K562 (cell line): ENCODE results near the gene SERPING1. TPM values are rescaled to one million over a fixed set of nuclear protein-coding genes. Genes with fewer than 3 reads are reported as not detected.

ENCODE experiments used
- ATAC-seq: fragments of 200-7000 bp; cut with Tn5 transposase; 3 replicates; pipeline ENCODE4 v1.9.1; 2020; ENCODE audit warnings: moderate library complexity
- BruUV-seq: library from RNA; stranded (reverse); fragments of 400-500 nt; replicated peaks from 2 replicates; lab custom pipeline; 2021; lab: Mats Ljungman, UMichigan
- CTCF ChIA-PET: fragments of 300-600 bp; formaldehyde crosslinking; extraction: SDS; loops from one replicate; lab custom pipeline; 2021; ENCODE audit warnings: low intra/inter-chr PET ratio; lab: Yijun Ruan, JAX
- POLR2A ChIA-PET: fragments of 300-600, 350-650 bp; sonication (Branson Sonifier 250); formaldehyde crosslinking; extraction: SDS; loops from one replicate; lab custom pipeline; 2021; ENCODE audit warnings: antibody characterized with exemption, inconsistent platforms; lab: Yijun Ruan, JAX
- DNase-seq, 4 experiments: peaks; one replicate each; pipeline versions ENCODE4 v3.0.0 to v3.0.0-alpha.2; 2011 to 2018; ENCODE audit warnings: low spot score in 3 of 4, mixed read lengths in 3 of 4; ENCODE audit errors: extremely low read depth in 1 of 4
- FAIRE-seq: peaks from 2 replicates; lab custom pipeline; 2011; peaks lifted over from hg19 to GRCh38; lab: Jason Lieb, UNC
- H2AFZ ChIP-seq: 2 replicates; pipeline ENCODE4 v1.6.0; 2011; ENCODE audit warnings: low read depth, low read length, control low read depth, inconsistent platforms
- H3K27ac ChIP-seq: fragments of 200-600 bp; 3 replicates; pipeline ENCODE4 v1.8.0; 2011; ENCODE audit warnings: low read depth, mild to moderate bottlenecking, control low read depth, inconsistent platforms, low read length, moderate library complexity, mixed read lengths; ENCODE audit errors: extremely low read depth
- H3K27me3 ChIP-seq, 2 experiments: fragments of 300-600 bp in 1 of 2; 2 replicates in 1 of 2; 3 replicates in 1 of 2; pipeline versions ENCODE4 v1.6.0 to v1.8.0; 2011; ENCODE audit warnings: inconsistent platforms in 2 of 2, low read length in 2 of 2, mild to moderate bottlenecking in 1 of 2, mixed read lengths in 1 of 2, moderate library complexity in 1 of 2; ENCODE audit not compliant: control insufficient read depth in 2 of 2, insufficient read depth in 2 of 2
- H3K36me3 ChIP-seq: fragments of 300-600 bp; 3 replicates; pipeline ENCODE4 v1.8.0; 2011; ENCODE audit warnings: mild to moderate bottlenecking, low read length, inconsistent platforms; ENCODE audit not compliant: control insufficient read depth, insufficient read depth
- H3K4me1 ChIP-seq, 2 experiments: fragments of 200-600 bp in 1 of 2; replicated peaks in 1 of 2; 2 replicates in 1 of 2; 3 replicates in 1 of 2; pipeline versions ENCODE4 v1.5.1 to v1.8.0; 2011; ENCODE audit warnings: inconsistent platforms in 2 of 2, low read length in 2 of 2, mild to moderate bottlenecking in 1 of 2, mixed read lengths in 1 of 2, moderate library complexity in 1 of 2; ENCODE audit not compliant: control insufficient read depth in 2 of 2, insufficient read depth in 2 of 2
- H3K4me2 ChIP-seq: 2 replicates; pipeline ENCODE4 v1.6.1; 2011; ENCODE audit warnings: low read length, control low read depth, inconsistent platforms, mixed read lengths; ENCODE audit not compliant: insufficient read depth
- H3K4me3 ChIP-seq: fragments of 200-600 bp; sonication (generic), shearing (Covaris generic); 2 replicates; pipeline ENCODE4 v1.5.1; 2016; ENCODE audit warnings: control low read depth, inconsistent platforms
- H3K79me2 ChIP-seq: fragments of 200-600 bp; 3 replicates; pipeline ENCODE4 v1.8.0; 2011; ENCODE audit warnings: low read length, inconsistent platforms; ENCODE audit not compliant: control insufficient read depth, insufficient read depth
- H3K9ac ChIP-seq, 2 experiments: 2 replicates each; pipeline versions ENCODE4 v1.6.0 to v1.6.1; 2011; ENCODE audit warnings: low read depth in 2 of 2, low read length in 2 of 2, control low read depth in 1 of 2, inconsistent platforms in 1 of 2, mild to moderate bottlenecking in 1 of 2, mixed read lengths in 1 of 2; ENCODE audit not compliant: insufficient read depth in 1 of 2
- H3K9me1 ChIP-seq: one replicate; pipeline ENCODE4 v1.6.0; 2011; ENCODE audit warnings: inconsistent platforms, mild to moderate bottlenecking, low read length, moderate library complexity; ENCODE audit not compliant: control insufficient read depth, insufficient read depth
- H3K9me3 ChIP-seq: replicated peaks from 2 replicates; pipeline ENCODE4 v1.5.1; 2011; ENCODE audit warnings: low read depth, low read length, inconsistent platforms; ENCODE audit not compliant: control insufficient read depth, insufficient read depth
- H4K20me1 ChIP-seq: replicated peaks from 2 replicates; pipeline ENCODE4 v1.6.1; 2011; ENCODE audit warnings: low read length, inconsistent platforms, mixed read lengths; ENCODE audit not compliant: control insufficient read depth, insufficient read depth
- AFF4 ChIP-seq: sonication (generic); formaldehyde crosslinking; IDR thresholded peaks from 2 replicates; pipeline ENCODE4 v1.8.0; 2023; ENCODE audit warnings: mild to moderate bottlenecking, missing genetic modification reagents
- FOSL1 ChIP-seq: fragments of 200-800 bp; sonication (Bioruptor generic); conservative IDR thresholded peaks from 2 replicates; pipeline ENCODE4 v1.6.1; 2016; ENCODE audit warnings: missing genetic modification characterization, missing compliant biosample characterization
- HCFC1 ChIP-seq: IDR thresholded peaks from 2 replicates; pipeline ENCODE4 v1.6.1; 2012; ENCODE audit warnings: low read depth, low read length, improper control_type of control experiment
- MCM5 ChIP-seq: fragments of 450-650 bp; IDR thresholded peaks from 2 replicates; pipeline ENCODE4 v1.6.1; 2016; ENCODE audit warnings: low read depth
- NCOA2 ChIP-seq, 2 experiments: fragments of 450-650 bp; IDR thresholded peaks; 2 replicates each; pipeline ENCODE4 v1.6.1; 2018; ENCODE audit warnings: mild to moderate bottlenecking in 2 of 2, moderate library complexity in 1 of 2; ENCODE audit not compliant: partially characterized antibody in 2 of 2
- PTBP1 ChIP-seq: fragments of 200-400 bp; formaldehyde crosslinking; IDR thresholded peaks from 2 replicates; pipeline ENCODE4 v1.6.1; 2017; ENCODE audit warnings: low read depth, low read length
- RNF219 ChIP-seq: fragments of 250-450 bp; sonication (Bioruptor Pico); IDR thresholded peaks from 2 replicates; pipeline ENCODE4 v1.5.0; 2022; ENCODE audit warnings: mild to moderate bottlenecking
- SAFB2 ChIP-seq: fragments of 200-400 bp; formaldehyde crosslinking; IDR thresholded peaks from 2 replicates; pipeline ENCODE4 v1.6.1; 2018; ENCODE audit warnings: borderline replicate concordance, low read length, low read depth, moderate library complexity; ENCODE audit not compliant: severe bottlenecking
- SAP30 ChIP-seq: fragments of 200-600 bp; sonication (generic); IDR thresholded peaks from 2 replicates; pipeline ENCODE4 v1.6.1; 2012; ENCODE audit warnings: borderline replicate concordance, low read depth, mild to moderate bottlenecking, moderate library complexity, low read length, control low read depth, inconsistent platforms; ENCODE audit not compliant: insufficient read depth, poor library complexity, severe bottlenecking
- ZFX ChIP-seq: sonication (generic); formaldehyde crosslinking; IDR thresholded peaks from 2 replicates; pipeline ENCODE4 v1.8.0; 2022; ENCODE audit warnings: mild to moderate bottlenecking, missing genetic modification reagents, moderate library complexity
- ZNF12 ChIP-seq: sonication (generic); formaldehyde crosslinking; IDR thresholded peaks from 2 replicates; pipeline ENCODE4 v1.4.0; 2020; ENCODE audit warnings: mild to moderate bottlenecking, missing genetic modification reagents
- ZNF778 ChIP-seq: fragments of 450-650 bp; formaldehyde crosslinking; IDR thresholded peaks from 2 replicates; pipeline ENCODE4 v1.4.0; 2020; ENCODE audit warnings: mild to moderate bottlenecking, moderate library complexity
- WGBS: fragments of 100-300 bp; shearing (Covaris generic); methylation state at CpG from one replicate; pipeline ENCODE4 v1.1.6; 2016; ENCODE audit warnings: low coverage, mixed read lengths; ENCODE audit not compliant: insufficient coverage; ENCODE audit errors: missing lambda C conversion rate; 5-methylcytosine and 5-hydroxymethylcytosine counted together
- in situ Hi-C: fragments of 300-500 bp; cut with MboI; formaldehyde crosslinking; loops from 4 replicates; pipeline ENCODE4 v1.15.0; 2018; ENCODE audit warnings: inconsistent platforms, mixed read lengths
- intact Hi-C: fragments of 100-400 bp; cut with micrococcal nuclease; formaldehyde crosslinking; loops from 2 replicates; pipeline ENCODE4 v1.14.2; 2022
- polyA plus RNA-seq, 8 experiments: library from polyadenylated mRNA; depleted of rRNA in 4 of 8; stranded (reverse) in 5 of 8; unstranded in 3 of 8; fragments of >200 nt; fragmentation: Nextera tagmentation in 2 of 8; fragmentation: Illumina TruSeq in 1 of 8; extraction: Ambion mirVana in 2 of 8; extraction: Trizol in 1 of 8; gene quantifications; 2 replicates each; pipeline versions ENCODE4 v1.2.1 to v1.2.3, GENCODE V29; 2011 to 2014; ENCODE audit warnings: inconsistent platforms in 1 of 8, missing spikeins in 1 of 8
- total RNA-seq, 7 experiments: library from RNA; depleted of rRNA in 6 of 7; stranded (reverse); fragments of >200 nt in 6 of 7; fragmentation: Illumina TruSeq in 2 of 7; extraction: Trizol in 2 of 7; gene quantifications; 2 replicates each; pipeline versions ENCODE4 v1.2.1 to v1.2.3, GENCODE V29; 2011 to 2021; ENCODE audit warnings: low replicate concordance in 1 of 7
- TF ChIP-seq, protein P1 (sequence below): fragments of 200-800 bp; sonication (Bioruptor generic); IDR thresholded peaks from 2 replicates; pipeline ENCODE4 v1.6.1; 2017; ENCODE audit warnings: missing genetic modification characterization, missing compliant biosample characterization

SERPING1 gene
- total and polyA plus RNA-seq, 9 of the 15 experiments (the other 6 are each of a cell fraction or from before 2014, with no cell fraction given): 0.10 to 1.00 (median 0.21) TPM; not detected in 2

DNA sequence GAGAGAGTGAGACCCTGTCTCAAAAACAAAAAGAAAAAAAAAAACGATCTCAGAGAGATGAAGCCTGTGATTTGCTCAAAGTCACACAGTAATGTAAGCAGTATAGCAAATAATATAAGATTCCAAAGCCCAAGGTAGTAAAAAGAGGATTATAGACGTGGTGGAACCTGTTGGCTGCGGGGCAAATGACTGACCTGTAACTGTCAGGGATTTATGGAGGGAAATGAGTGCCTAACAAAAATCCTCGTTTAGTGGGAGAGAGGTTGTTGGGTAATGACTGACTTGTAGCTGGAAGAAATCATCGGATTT, 59.4 kb downstream of the SERPING1 start:
- ATAC-seq: no peak
- BruUV-seq: TSS peak; percentile 91
- H3K9ac ChIP-seq: peak overlapping the region in 1 of 2 experiments; percentile 59; a peak in 2 of 4 replicates
- TF ChIP-seq HCFC1: no peak
- no peak for TF ChIP-seq RNF219 (CRISPR knock-in tag)
- peak; percentile 35; the same call in 1 of the 2 replicates for TF ChIP-seq FOSL1 (tag)
- no peak for TF ChIP-seq ZFX (CRISPR knock-in tag)
- TF ChIP-seq SAP30: no peak
- TF ChIP-seq PTBP1: no peak
- TF ChIP-seq SAFB2: no peak
- TF ChIP-seq MCM5: no peak
- TF ChIP-seq NCOA2 (IDR thresholded peaks at IDR 0.05; ENCODE audit: partially characterized antibody in 2 of 2): no peak
- 0 out of 2 replicates have a peak, but pooled peaks have one; percentile 15 for TF ChIP-seq AFF4 (CRISPR knock-in tag)
- TF ChIP-seq ZNF12 (CRISPR knock-in tag): no peak
- TF ChIP-seq ZNF778: no peak
- TF ChIP-seq, protein P1, sequence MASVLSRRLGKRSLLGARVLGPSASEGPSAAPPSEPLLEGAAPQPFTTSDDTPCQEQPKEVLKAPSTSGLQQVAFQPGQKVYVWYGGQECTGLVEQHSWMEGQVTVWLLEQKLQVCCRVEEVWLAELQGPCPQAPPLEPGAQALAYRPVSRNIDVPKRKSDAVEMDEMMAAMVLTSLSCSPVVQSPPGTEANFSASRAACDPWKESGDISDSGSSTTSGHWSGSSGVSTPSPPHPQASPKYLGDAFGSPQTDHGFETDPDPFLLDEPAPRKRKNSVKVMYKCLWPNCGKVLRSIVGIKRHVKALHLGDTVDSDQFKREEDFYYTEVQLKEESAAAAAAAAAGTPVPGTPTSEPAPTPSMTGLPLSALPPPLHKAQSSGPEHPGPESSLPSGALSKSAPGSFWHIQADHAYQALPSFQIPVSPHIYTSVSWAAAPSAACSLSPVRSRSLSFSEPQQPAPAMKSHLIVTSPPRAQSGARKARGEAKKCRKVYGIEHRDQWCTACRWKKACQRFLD (CRISPR knock-in tag): peak; percentile 70; the same call in 1 of the 2 replicates

More for the DNA sequence above, 59.4 kb downstream of the SERPING1 start:
- Histone ChIP-seq H3K79me2 (peaks cover 23% of the 10 kb centered on the region), H3K27me3 (no peaks in the 10 kb centered on the region), H3K9me1 (no peaks in the 10 kb centered on the region), H4K20me1 (no peaks in the 10 kb centered on the region), H3K9me3 (no peaks in the 10 kb centered on the region), H3K27ac (peak overlapping the region; percentile 57; the same call in 2 of the 3 replicates), H3K36me3 (peaks cover 28% of the 10 kb centered on the region; the same call in 2 of the 3 replicates), H2AFZ (peak overlapping the region; percentile 97), H3K4me2 (peak overlapping the region; percentile 78), H3K4me3 (peak overlapping the region; percentile 76), H3K4me1 (peaks cover 4 to 11% of the 10 kb centered on the region in 2 experiments; a peak in 3 of 5 replicates)
- POLR2A ChIA-PET: interaction anchor here (1.0 to 1.7 kb wide), 2 partner anchors 10 to 21 kb away, joined by 3 to 6 read pairs; no protein-coding TSS in a partner anchor
- intact Hi-C loops (no loop called here), in situ Hi-C loops (loop anchor here (25.0 kb wide), 1 partner anchor 855 kb away; the partner anchor contains the start of gene OR5B21)
- CTCF ChIA-PET: no interaction called here
- FAIRE-seq (no peak), DNase-seq (no peak)
- 7% methylated on average over 5 of the region's 5 CpGs for WGBS
